Ascending aorta (tissue), 2 donors: ENCODE results near the gene CABP4. TPM values are rescaled to one million over a fixed set of nuclear protein-coding genes. Genes with fewer than 3 reads are reported as not detected.

Experiments used
- DNase-seq, 2 donors: peaks; one replicate each; pipeline ENCODE4 v3.0.0-alpha.2; 2019; ENCODE audit warnings: low spot score in 2 of 2
- H3K27ac ChIP-seq, 2 donors: fragments of 200-600 bp; sonication (generic); one replicate each; pipeline ENCODE4 v1.5.1; 2016 to 2017; ENCODE audit warnings: mild to moderate bottlenecking in 1 of 2
- H3K27me3 ChIP-seq: fragments of 200-600 bp; sonication (generic); one replicate; pipeline ENCODE4 v1.5.1; 2017
- H3K36me3 ChIP-seq, 2 donors: fragments of 200-600 bp; sonication (generic); one replicate each; pipeline ENCODE4 v1.5.1; 2016
- H3K4me1 ChIP-seq, 2 donors: fragments of 200-600 bp; sonication (generic); one replicate each; pipeline ENCODE4 v1.5.1; 2016 to 2017; ENCODE audit warnings: mild to moderate bottlenecking in 1 of 2
- H3K4me3 ChIP-seq, 2 donors: fragments of 200-600 bp; sonication (generic); one replicate each; pipeline ENCODE4 v1.5.1; 2016 to 2017; ENCODE audit warnings: mild to moderate bottlenecking in 1 of 2
- H3K9me3 ChIP-seq, 2 donors: fragments of 200-600 bp; sonication (generic); one replicate each; pipeline ENCODE4 v1.5.1; 2016
- CTCF ChIP-seq, 3 experiments: fragments of 200-600 bp in 2 of 3; fragments of 450-650 bp in 1 of 3; sonication (generic) in 2 of 3; IDR thresholded peaks; one replicate each; pipeline ENCODE4 v1.5.1; 2016 to 2019; ENCODE audit warnings: antibody characterized with exemption in 3 of 3, mild to moderate bottlenecking in 1 of 3, moderate library complexity in 1 of 3
- intact Hi-C: fragments of 100-400 bp; cut with DNase I; formaldehyde crosslinking; loops from one replicate; pipeline ENCODE4 v1.15.1; 2023
- total RNA-seq: library from RNA; depleted of rRNA; stranded (reverse); fragments of >200 nt; gene quantifications from one replicate; pipeline ENCODE4 v1.1.0, GENCODE V29; 2016

Gene CABP4
- total RNA-seq, 1 donor from 2014 or later, result not detected

- Histone ChIP-seq H3K27ac (no peak overlapping the region), H3K27me3 (no peaks in the 10 kb centered on the region), H3K9me3 (no peaks in the 10 kb centered on the region), H3K4me3 (no peak overlapping the region), H3K4me1 (no peaks in the 10 kb centered on the region), H3K36me3 (peaks cover 28 to 49% of the 10 kb centered on the region in 2 donors)
- intact Hi-C loops, result no loop called here
- DNase-seq, result no peak
- TF ChIP-seq CTCF (IDR thresholded peaks at IDR 0.05), result no peak
Observed at GRCh38 chr11:67497656-67498291, 42.6 kb downstream of the CABP4 start.

GRCh38 chr11:67498544-67498972 is 43.4 kb downstream of the CABP4 start:
- no peak for TF ChIP-seq CTCF (IDR thresholded peaks at IDR 0.05)
- intact Hi-C loops, result no loop called here
- Histone ChIP-seq H3K27ac (no peak overlapping the region), H3K36me3 (peaks cover 20 to 41% of the 10 kb centered on the region in 2 donors), H3K4me1 (peaks cover 0 to 3% of the 10 kb centered on the region in 2 donors), H3K9me3 (no peaks in the 10 kb centered on the region), H3K4me3 (no peak overlapping the region), H3K27me3 (no peaks in the 10 kb centered on the region)
- no peak for DNase-seq

- no peak for TF ChIP-seq CTCF (IDR thresholded peaks at IDR 0.05)
- no peak overlapping the region for H3K27ac ChIP-seq
- H3K9me3 ChIP-seq, result no peaks in the 10 kb centered on the region
- DNase-seq, result no peak
- no peaks in the 10 kb centered on the region for H3K27me3 ChIP-seq
- intact Hi-C loops, result loop anchor here (10.0 kb wide), 2 partner anchors 305 to 385 kb away; partner anchors contain the start of gene KDM2A
- H3K4me3 ChIP-seq, result no peak overlapping the region
- peaks cover 2 to 8% of the 10 kb centered on the region in 2 donors for H3K4me1 ChIP-seq
- H3K36me3 ChIP-seq, result peaks cover 11 to 31% of the 10 kb centered on the region in 2 donors
Observed at GRCh38 chr11:67499808-67500483, 44.8 kb downstream of the CABP4 start.

GRCh38 chr11:67500484-67500821 is 45.3 kb downstream of the CABP4 start:
- intact Hi-C loops, result loop anchor here (10.0 kb wide), 2 partner anchors 304 to 386 kb away; partner anchors contain the start of gene KDM2A
- H3K27ac ChIP-seq, result no peak overlapping the region
- no peak overlapping the region for H3K4me3 ChIP-seq
- DNase-seq, result no peak
- H3K36me3 ChIP-seq, result peaks cover 6 to 27% of the 10 kb centered on the region in 2 donors
- TF ChIP-seq CTCF (IDR thresholded peaks at IDR 0.05), result no peak
- no peaks in the 10 kb centered on the region for H3K9me3 ChIP-seq
- peaks cover 2 to 10% of the 10 kb centered on the region in 2 donors for H3K4me1 ChIP-seq
- H3K27me3 ChIP-seq, result no peaks in the 10 kb centered on the region

- TF ChIP-seq CTCF (IDR thresholded peaks at IDR 0.05), result no peak
- H3K4me3 ChIP-seq, result no peak overlapping the region
- no peaks in the 10 kb centered on the region for H3K9me3 ChIP-seq
- DNase-seq, result no peak
- no peaks in the 10 kb centered on the region for H3K27me3 ChIP-seq
- no peak overlapping the region for H3K27ac ChIP-seq
- intact Hi-C loops, result loop anchor here (10.0 kb wide), 2 partner anchors 304 to 386 kb away; partner anchors contain the start of gene KDM2A
- H3K4me1 ChIP-seq, result peaks cover 2 to 14% of the 10 kb centered on the region in 2 donors
- H3K36me3 ChIP-seq, result peaks cover 0 to 27% of the 10 kb centered on the region in 2 donors
Observed at GRCh38 chr11:67500831-67501715, 45.9 kb downstream of the CABP4 start.
